Keratinocyte (primary cell): ENCODE results near the gene NCS1. TPM values are rescaled to one million over a fixed set of nuclear protein-coding genes. Genes with fewer than 3 reads are reported as not detected.

Experiments
- DNase-seq: peaks from one replicate; pipeline ENCODE4 v3.0.0-alpha.2; 2011; ENCODE audit warnings: low read depth, missing footprints, low spot score
- FAIRE-seq: peaks from 2 replicates; lab custom pipeline; 2011; peaks lifted over from hg19 to GRCh38; lab: Jason Lieb, UNC
- H2AFZ ChIP-seq: 2 replicates; pipeline ENCODE4 v1.6.0; 2012; ENCODE audit warnings: low read length, control low read depth, inconsistent platforms; ENCODE audit not compliant: control insufficient read depth
- H3K27ac ChIP-seq: 2 replicates; pipeline ENCODE4 v1.5.1; 2011; ENCODE audit warnings: low read length; ENCODE audit not compliant: control insufficient read depth, insufficient read depth
- H3K27me3 ChIP-seq: 3 replicates; pipeline ENCODE4 v1.6.0; 2011; ENCODE audit warnings: low read length; ENCODE audit not compliant: control insufficient read depth, insufficient read depth; ENCODE audit errors: extremely low read depth
- H3K36me3 ChIP-seq, 2 experiments: 2 replicates in 1 of 2; 3 replicates in 1 of 2; pipeline ENCODE4 v1.5.1; 2011; ENCODE audit warnings: low read length in 2 of 2, mild to moderate bottlenecking in 1 of 2; ENCODE audit not compliant: control insufficient read depth in 2 of 2, insufficient read depth in 2 of 2; ENCODE audit errors: extremely low read depth in 1 of 2
- H3K4me1 ChIP-seq: 3 replicates; pipeline ENCODE4 v1.5.1; 2011; ENCODE audit warnings: low read length; ENCODE audit not compliant: control insufficient read depth, insufficient read depth; ENCODE audit errors: extremely low read depth
- H3K4me2 ChIP-seq: 3 replicates; pipeline ENCODE4 v1.6.0; 2011; ENCODE audit warnings: low read depth, low read length; ENCODE audit not compliant: control insufficient read depth, insufficient read depth; ENCODE audit errors: extremely low read depth
- H3K4me3 ChIP-seq, 3 experiments: fragments of 200-600 bp in 1 of 3; sonication (generic) in 1 of 3; 2 replicates in 2 of 3; 3 replicates in 1 of 3; pipeline ENCODE4 v1.5.1; 2011 to 2016; ENCODE audit warnings: low read length in 3 of 3, mild to moderate bottlenecking in 3 of 3, control low read depth in 2 of 3, inconsistent platforms in 1 of 3, low read depth in 1 of 3, mixed read lengths in 1 of 3, mixed run types in 1 of 3, moderate library complexity in 1 of 3; ENCODE audit not compliant: control insufficient read depth in 2 of 3, insufficient read depth in 2 of 3; ENCODE audit errors: extremely low read depth in 1 of 3
- H3K79me2 ChIP-seq: 2 replicates; pipeline ENCODE4 v1.6.0; 2012; ENCODE audit warnings: low read length; ENCODE audit not compliant: control insufficient read depth, insufficient read depth
- H3K9ac ChIP-seq: 3 replicates; pipeline ENCODE4 v1.6.0; 2011; ENCODE audit warnings: low read length; ENCODE audit not compliant: control insufficient read depth, insufficient read depth; ENCODE audit errors: extremely low read depth
- H3K9me1 ChIP-seq: 3 replicates; pipeline ENCODE4 v1.6.0; 2011; ENCODE audit warnings: low read length; ENCODE audit not compliant: control insufficient read depth, insufficient read depth; ENCODE audit errors: extremely low read depth
- H3K9me3 ChIP-seq: 2 replicates; pipeline ENCODE4 v1.5.1; 2012; ENCODE audit warnings: low read depth, low read length; ENCODE audit not compliant: control insufficient read depth
- H4K20me1 ChIP-seq: 3 replicates; pipeline ENCODE4 v1.6.0; 2011; ENCODE audit warnings: low read length; ENCODE audit not compliant: control insufficient read depth, insufficient read depth; ENCODE audit errors: extremely low read depth
- EZH2 ChIP-seq: IDR thresholded peaks from one replicate; pipeline ENCODE4 v1.6.1; 2012; ENCODE audit warnings: inconsistent platforms, mild to moderate bottlenecking, low read length, moderate library complexity
- dilution Hi-C: fragments of 300-500 bp; cut with MboI; formaldehyde crosslinking; loops from one replicate; pipeline ENCODE4 v1.7.0; 2020; ENCODE audit warnings: low sequenced_read_pairs; ENCODE audit not compliant: extremely low pct_ligation_motif_present
- polyA plus RNA-seq, 5 experiments: library from polyadenylated mRNA; depleted of rRNA in 3 of 5; stranded (reverse) in 3 of 5; stranded (forward) in 1 of 5; unstranded in 1 of 5; fragments of >200 nt; gene quantifications; 1 replicate in 1 of 5; 2 replicates in 3 of 5; 3 replicates in 1 of 5; pipeline versions ENCODE4 v1.2.1 to v1.2.3, GENCODE V29; 2011 to 2012; ENCODE audit warnings: missing spikeins in 2 of 5, low read depth in 1 of 5, low replicate concordance in 1 of 5
- TF ChIP-seq, protein P1 (sequence below), 3 experiments: IDR thresholded peaks in 1 of 3; conservative IDR thresholded peaks in 1 of 3; optimal IDR thresholded peaks in 1 of 3; 2 replicates in 2 of 3; 3 replicates in 1 of 3; pipeline versions ENCODE3 to v1.5.1; 2011; ENCODE audit warnings: low read length in 3 of 3, mild to moderate bottlenecking in 3 of 3, moderate library complexity in 2 of 3, control low read depth in 1 of 3, inconsistent platforms in 1 of 3; ENCODE audit not compliant: insufficient read depth in 2 of 3; ENCODE audit errors: extremely low read depth in 1 of 3

Gene NCS1
- polyA plus RNA-seq, 1 donor (not counting 4 experiments of a cell fraction or from before 2014, with no cell fraction given), result 49.1 TPM

DNA sequence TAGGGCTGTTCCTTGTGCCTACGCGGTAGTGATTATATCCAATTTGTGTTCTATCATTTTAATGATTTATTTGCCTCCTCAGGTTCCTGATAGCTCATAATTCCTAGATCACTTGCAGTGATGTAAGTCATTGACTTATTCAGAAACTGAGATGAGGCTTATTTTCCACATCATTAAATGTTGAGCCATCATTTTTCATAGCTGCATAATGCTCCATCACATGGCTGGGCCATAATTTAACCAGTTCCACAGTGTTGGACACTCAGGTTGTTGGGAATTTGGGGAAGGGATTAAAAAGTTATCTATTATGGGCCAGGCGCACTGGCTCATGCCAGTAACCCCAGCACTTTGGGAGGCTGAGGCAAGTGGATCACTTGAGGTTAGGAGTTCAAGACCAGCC is 57.6 kb downstream of the NCS1 start:
- Histone ChIP-seq H3K9me3 (no peaks in the 10 kb centered on the region), H4K20me1 (no peaks in the 10 kb centered on the region), H3K27me3 (no peaks in the 10 kb centered on the region), H3K4me3 (no peak overlapping the region), H2AFZ (no peak overlapping the region), H3K9me1 (no peaks in the 10 kb centered on the region), H3K4me1 (no peaks in the 10 kb centered on the region), H3K36me3 (peaks cover 24 to 35% of the 10 kb centered on the region in 2 experiments), H3K27ac (no peak overlapping the region), H3K79me2 (no peaks in the 10 kb centered on the region), H3K9ac (no peak overlapping the region), H3K4me2 (no peak overlapping the region)
- dilution Hi-C loops, result no loop called here
- FAIRE-seq (no peak), DNase-seq (no peak)
- TF ChIP-seq, protein P1, sequence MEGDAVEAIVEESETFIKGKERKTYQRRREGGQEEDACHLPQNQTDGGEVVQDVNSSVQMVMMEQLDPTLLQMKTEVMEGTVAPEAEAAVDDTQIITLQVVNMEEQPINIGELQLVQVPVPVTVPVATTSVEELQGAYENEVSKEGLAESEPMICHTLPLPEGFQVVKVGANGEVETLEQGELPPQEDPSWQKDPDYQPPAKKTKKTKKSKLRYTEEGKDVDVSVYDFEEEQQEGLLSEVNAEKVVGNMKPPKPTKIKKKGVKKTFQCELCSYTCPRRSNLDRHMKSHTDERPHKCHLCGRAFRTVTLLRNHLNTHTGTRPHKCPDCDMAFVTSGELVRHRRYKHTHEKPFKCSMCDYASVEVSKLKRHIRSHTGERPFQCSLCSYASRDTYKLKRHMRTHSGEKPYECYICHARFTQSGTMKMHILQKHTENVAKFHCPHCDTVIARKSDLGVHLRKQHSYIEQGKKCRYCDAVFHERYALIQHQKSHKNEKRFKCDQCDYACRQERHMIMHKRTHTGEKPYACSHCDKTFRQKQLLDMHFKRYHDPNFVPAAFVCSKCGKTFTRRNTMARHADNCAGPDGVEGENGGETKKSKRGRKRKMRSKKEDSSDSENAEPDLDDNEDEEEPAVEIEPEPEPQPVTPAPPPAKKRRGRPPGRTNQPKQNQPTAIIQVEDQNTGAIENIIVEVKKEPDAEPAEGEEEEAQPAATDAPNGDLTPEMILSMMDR (optimal IDR thresholded peaks at IDR 0.05 in 1 of 3, IDR thresholded peaks at IDR 0.05 in 1 of 3, conservative IDR thresholded peaks at IDR 0.05 in 1 of 3; ENCODE audit: extremely low read depth in 1 of 3, insufficient read depth in 2 of 3, low read length in 3 of 3), result no peak
- no peak for TF ChIP-seq EZH2

DNA sequence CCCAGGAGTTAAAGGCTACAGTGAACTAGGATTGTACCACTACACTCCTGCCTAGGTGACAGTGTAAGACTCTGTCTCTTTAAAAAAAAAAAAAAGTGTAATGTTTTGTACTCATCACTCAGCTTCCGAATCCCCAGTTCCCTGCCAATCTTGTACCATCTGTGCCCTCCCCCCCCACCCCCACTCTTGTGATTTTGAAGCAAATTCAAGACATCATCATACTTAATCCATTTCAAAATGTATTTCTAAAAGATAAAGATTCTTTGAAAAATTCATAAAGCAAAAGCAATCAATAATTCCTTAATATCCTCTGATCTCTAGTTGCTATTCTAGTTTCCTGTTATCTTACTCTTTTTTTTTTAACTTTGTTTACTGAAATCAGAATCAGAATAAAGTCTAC is 58.4 kb downstream of the NCS1 start:
- peaks cover 28 to 31% of the 10 kb centered on the region in 2 experiments for H3K36me3 ChIP-seq
- FAIRE-seq (no peak), DNase-seq (no peak)
- H4K20me1 ChIP-seq, result no peaks in the 10 kb centered on the region
- no peak for TF ChIP-seq EZH2
- TF ChIP-seq, protein P1 (optimal IDR thresholded peaks at IDR 0.05 in 1 of 3, IDR thresholded peaks at IDR 0.05 in 1 of 3, conservative IDR thresholded peaks at IDR 0.05 in 1 of 3; ENCODE audit: extremely low read depth in 1 of 3, insufficient read depth in 2 of 3, low read length in 3 of 3), result no peak
- dilution Hi-C loops, result no loop called here
- no peak overlapping the region for H3K9ac ChIP-seq
- no peak overlapping the region for H3K4me2 ChIP-seq
- no peak overlapping the region for H3K4me3 ChIP-seq
- H3K9me1 ChIP-seq, result no peaks in the 10 kb centered on the region
- H3K27ac ChIP-seq, result no peak overlapping the region
- H3K27me3 ChIP-seq, result no peaks in the 10 kb centered on the region
- no peaks in the 10 kb centered on the region for H3K9me3 ChIP-seq
- H3K4me1 ChIP-seq, result no peaks in the 10 kb centered on the region
- H2AFZ ChIP-seq, result no peak overlapping the region
- H3K79me2 ChIP-seq, result no peaks in the 10 kb centered on the region
